Measurements from ENCODE around the gene ISOC1. TPM values are rescaled to one million over a fixed set of nuclear protein-coding genes. Genes with fewer than 3 reads are reported as not detected.

Gene ISOC1
- polyA plus RNA-seq, 1 donor from 2014 or later: 34.0 TPM

GRCh38 chr5:129103397-129103796, 8.8 kb downstream of the ISOC1 start:
- Histone ChIP-seq H3K27me3 (ENCODE audit: insufficient read depth, low read depth, low read length) (no peaks in the 10 kb centered on the region), H3K4me2 (ENCODE audit: low read length) (no peak overlapping the region), H3K27ac (ENCODE audit: low read length) (no peak overlapping the region), H3K4me3 (ENCODE audit: low read length) (no peak overlapping the region), H3K9me2 (ENCODE audit: insufficient read depth, low read length) (no peaks in the 10 kb centered on the region), H3K36me3 (ENCODE audit: insufficient read depth, low read length) (no peaks in the 10 kb centered on the region), H3F3A (ENCODE audit: insufficient read depth, low read length, poor library complexity, severe bottlenecking) (no peaks in the 10 kb centered on the region), H3K9ac (ENCODE audit: low read length) (no peak overlapping the region), H2AFZ (ENCODE audit: low read depth, low read length) (no peak overlapping the region), H3K9me3 (ENCODE audit: low read length) (no peaks in the 10 kb centered on the region), H3K79me2 (replicated peaks; ENCODE audit: insufficient read depth, low read length) (no peaks in the 10 kb centered on the region), H4K20me1 (ENCODE audit: insufficient read depth) (no peaks in the 10 kb centered on the region)
- TF ChIP-seq RAD21 (conservative IDR thresholded peaks at IDR 0.05) (no peak), TAF1 (IDR thresholded peaks at IDR 0.05; ENCODE audit: low read depth) (no peak), SMC3 (conservative IDR thresholded peaks at IDR 0.05; ENCODE audit: poor library complexity) (no peak), EZH2 (IDR thresholded peaks at IDR 0.05; ENCODE audit: borderline replicate concordance, insufficient read depth, low read length, poor library complexity, severe bottlenecking) (no peak), POLR2AphosphoS5 (IDR thresholded peaks at IDR 0.05) (no peak)
- TF ChIP-seq, protein P1, sequence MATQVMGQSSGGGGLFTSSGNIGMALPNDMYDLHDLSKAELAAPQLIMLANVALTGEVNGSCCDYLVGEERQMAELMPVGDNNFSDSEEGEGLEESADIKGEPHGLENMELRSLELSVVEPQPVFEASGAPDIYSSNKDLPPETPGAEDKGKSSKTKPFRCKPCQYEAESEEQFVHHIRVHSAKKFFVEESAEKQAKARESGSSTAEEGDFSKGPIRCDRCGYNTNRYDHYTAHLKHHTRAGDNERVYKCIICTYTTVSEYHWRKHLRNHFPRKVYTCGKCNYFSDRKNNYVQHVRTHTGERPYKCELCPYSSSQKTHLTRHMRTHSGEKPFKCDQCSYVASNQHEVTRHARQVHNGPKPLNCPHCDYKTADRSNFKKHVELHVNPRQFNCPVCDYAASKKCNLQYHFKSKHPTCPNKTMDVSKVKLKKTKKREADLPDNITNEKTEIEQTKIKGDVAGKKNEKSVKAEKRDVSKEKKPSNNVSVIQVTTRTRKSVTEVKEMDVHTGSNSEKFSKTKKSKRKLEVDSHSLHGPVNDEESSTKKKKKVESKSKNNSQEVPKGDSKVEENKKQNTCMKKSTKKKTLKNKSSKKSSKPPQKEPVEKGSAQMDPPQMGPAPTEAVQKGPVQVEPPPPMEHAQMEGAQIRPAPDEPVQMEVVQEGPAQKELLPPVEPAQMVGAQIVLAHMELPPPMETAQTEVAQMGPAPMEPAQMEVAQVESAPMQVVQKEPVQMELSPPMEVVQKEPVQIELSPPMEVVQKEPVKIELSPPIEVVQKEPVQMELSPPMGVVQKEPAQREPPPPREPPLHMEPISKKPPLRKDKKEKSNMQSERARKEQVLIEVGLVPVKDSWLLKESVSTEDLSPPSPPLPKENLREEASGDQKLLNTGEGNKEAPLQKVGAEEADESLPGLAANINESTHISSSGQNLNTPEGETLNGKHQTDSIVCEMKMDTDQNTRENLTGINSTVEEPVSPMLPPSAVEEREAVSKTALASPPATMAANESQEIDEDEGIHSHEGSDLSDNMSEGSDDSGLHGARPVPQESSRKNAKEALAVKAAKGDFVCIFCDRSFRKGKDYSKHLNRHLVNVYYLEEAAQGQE (IDR thresholded peaks at IDR 0.05; ENCODE audit: borderline replicate concordance): no peak

- Histone ChIP-seq H3K9me2 (ENCODE audit: insufficient read depth, low read length) (no peaks in the 10 kb centered on the region), H2AFZ (ENCODE audit: low read depth, low read length) (no peak overlapping the region), H3K4me2 (ENCODE audit: low read length) (no peak overlapping the region), H4K20me1 (ENCODE audit: insufficient read depth) (no peaks in the 10 kb centered on the region), H3K79me2 (replicated peaks; ENCODE audit: insufficient read depth, low read length) (no peaks in the 10 kb centered on the region), H3K9me3 (ENCODE audit: low read length) (no peaks in the 10 kb centered on the region), H3F3A (ENCODE audit: insufficient read depth, low read length, poor library complexity, severe bottlenecking) (no peaks in the 10 kb centered on the region), H3K36me3 (ENCODE audit: insufficient read depth, low read length) (no peaks in the 10 kb centered on the region), H3K27me3 (ENCODE audit: insufficient read depth, low read depth, low read length) (no peaks in the 10 kb centered on the region), H3K9ac (ENCODE audit: low read length) (no peak overlapping the region), H3K4me3 (ENCODE audit: low read length) (no peak overlapping the region), H3K27ac (ENCODE audit: low read length) (no peak overlapping the region)
- TF ChIP-seq POLR2AphosphoS5 (IDR thresholded peaks at IDR 0.05): no peak
- no peak for TF ChIP-seq RAD21 (conservative IDR thresholded peaks at IDR 0.05)
- no peak for TF ChIP-seq TAF1 (IDR thresholded peaks at IDR 0.05; ENCODE audit: low read depth)
- no peak for TF ChIP-seq SMC3 (conservative IDR thresholded peaks at IDR 0.05; ENCODE audit: poor library complexity)
- TF ChIP-seq, protein P2, sequence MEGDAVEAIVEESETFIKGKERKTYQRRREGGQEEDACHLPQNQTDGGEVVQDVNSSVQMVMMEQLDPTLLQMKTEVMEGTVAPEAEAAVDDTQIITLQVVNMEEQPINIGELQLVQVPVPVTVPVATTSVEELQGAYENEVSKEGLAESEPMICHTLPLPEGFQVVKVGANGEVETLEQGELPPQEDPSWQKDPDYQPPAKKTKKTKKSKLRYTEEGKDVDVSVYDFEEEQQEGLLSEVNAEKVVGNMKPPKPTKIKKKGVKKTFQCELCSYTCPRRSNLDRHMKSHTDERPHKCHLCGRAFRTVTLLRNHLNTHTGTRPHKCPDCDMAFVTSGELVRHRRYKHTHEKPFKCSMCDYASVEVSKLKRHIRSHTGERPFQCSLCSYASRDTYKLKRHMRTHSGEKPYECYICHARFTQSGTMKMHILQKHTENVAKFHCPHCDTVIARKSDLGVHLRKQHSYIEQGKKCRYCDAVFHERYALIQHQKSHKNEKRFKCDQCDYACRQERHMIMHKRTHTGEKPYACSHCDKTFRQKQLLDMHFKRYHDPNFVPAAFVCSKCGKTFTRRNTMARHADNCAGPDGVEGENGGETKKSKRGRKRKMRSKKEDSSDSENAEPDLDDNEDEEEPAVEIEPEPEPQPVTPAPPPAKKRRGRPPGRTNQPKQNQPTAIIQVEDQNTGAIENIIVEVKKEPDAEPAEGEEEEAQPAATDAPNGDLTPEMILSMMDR (IDR thresholded peaks at IDR 0.05; ENCODE audit: poor library complexity, severe bottlenecking): no peak
- TF ChIP-seq MXI1 (conservative IDR thresholded peaks at IDR 0.05; ENCODE audit: poor library complexity, severe bottlenecking): no peak
- TF ChIP-seq, protein P1 (IDR thresholded peaks at IDR 0.05; ENCODE audit: borderline replicate concordance): no peak
- no peak for TF ChIP-seq EZH2 (IDR thresholded peaks at IDR 0.05; ENCODE audit: borderline replicate concordance, insufficient read depth, low read length, poor library complexity, severe bottlenecking)
- TF ChIP-seq EP300 (conservative IDR thresholded peaks at IDR 0.05; ENCODE audit: poor library complexity, severe bottlenecking): no peak
Observed at GRCh38 chr5:129104915-129105455, 10.4 kb downstream of the ISOC1 start.

Data from neural cell (in vitro differentiated cells).